GM18868 (cell line): Measurements from ENCODE around the gene ITGAE.

Source experiments
- ATAC-seq: cut with Tn5 transposase; IDR thresholded peaks from one replicate; pipeline ENCODE4 v1.9.1; 2021; ENCODE audit warnings: mild to moderate bottlenecking, moderate library complexity; ENCODE audit not compliant: unreplicated experiment

ITGAE gene

GRCh38 chr17:3817851-3818605, 17.0 kb upstream of the ITGAE start:
- ATAC-seq, result no peak

GRCh38 chr17:3815925-3816324, 14.9 kb upstream of the ITGAE start:
- no peak for ATAC-seq

- ATAC-seq, result no peak
Observed at GRCh38 chr17:3815122-3815521, 14.1 kb upstream of the ITGAE start.

GRCh38 chr17:3814361-3814760, 13.4 kb upstream of the ITGAE start:
- no peak for ATAC-seq

- ATAC-seq, result no peak
Observed at GRCh38 chr17:3813171-3813570, 12.2 kb upstream of the ITGAE start.

- no peak for ATAC-seq
Observed at GRCh38 chr17:3812771-3813170, 11.8 kb upstream of the ITGAE start.

- ATAC-seq, result no peak
Observed at GRCh38 chr17:3812284-3812683, 11.3 kb upstream of the ITGAE start.

- ATAC-seq, result no peak
Observed at GRCh38 chr17:3810019-3810418, 9.0 kb upstream of the ITGAE start.

GRCh38 chr17:3809135-3809534, 8.1 kb upstream of the ITGAE start:
- no peak for ATAC-seq

GRCh38 chr17:3808701-3809100, 7.7 kb upstream of the ITGAE start:
- no peak for ATAC-seq

- ATAC-seq, result no peak
Observed at GRCh38 chr17:3805581-3805980, 4.6 kb upstream of the ITGAE start.

GRCh38 chr17:3804503-3804931, 3.5 kb upstream of the ITGAE start:
- no peak for ATAC-seq

- no peak for ATAC-seq
Observed at GRCh38 chr17:3803308-3803640, 2.3 kb upstream of the ITGAE start.

GRCh38 chr17:3802461-3803307, 1.7 kb upstream of the ITGAE start:
- no peak for ATAC-seq

- ATAC-seq, result no peak
Observed at GRCh38 chr17:3801792-3802191, 804 bp upstream of the ITGAE start.

- ATAC-seq, result no peak
Observed at GRCh38 chr17:3801347-3801746, 359 bp upstream of the ITGAE start.

- ATAC-seq, result no peak
Observed at GRCh38 chr17:3799181-3799945, 1.6 kb downstream of the ITGAE start.

- no peak for ATAC-seq
Observed at GRCh38 chr17:3798273-3799180, 2.5 kb downstream of the ITGAE start.

GRCh38 chr17:3796822-3797170, 4.2 kb downstream of the ITGAE start:
- peak; percentile 18 for ATAC-seq

- ATAC-seq, result peak; percentile 64
Observed at GRCh38 chr17:3796110-3796821, 4.7 kb downstream of the ITGAE start.
